G401 (cell line): ENCODE results near the gene MMP3. TPM values are rescaled to one million over a fixed set of nuclear protein-coding genes. Genes with fewer than 3 reads are reported as not detected.

Source experiments
- DNase-seq: peaks from one replicate; pipeline ENCODE4 v3.0.0-alpha.2; 2015; ENCODE audit warnings: low spot score
- in situ Hi-C: cut with HindIII; loops from 2 replicates; pipeline ENCODE4 v1.10.0; 2016; ENCODE audit warnings: low sequenced_read_pairs, mixed read lengths
- total RNA-seq: library from RNA; depleted of rRNA; stranded (reverse); fragments of >200 nt; shearing (Covaris generic); gene quantifications from 2 replicates; pipeline ENCODE4 v1.2.3, GENCODE V29; 2014

The MMP3 gene
- total RNA-seq, 1 experiment from 2014 or later: not detected

GRCh38 chr11:102836290-102836875 lies 7.0 kb downstream of the MMP3 start:
- in situ Hi-C loops: no loop called here
- no peak for DNase-seq

GRCh38 chr11:102833731-102834130 lies 9.7 kb downstream of the MMP3 start:
- DNase-seq: no peak
- in situ Hi-C loops: no loop called here

GRCh38 chr11:102832612-102833011 lies 10.8 kb downstream of the MMP3 start:
- DNase-seq: no peak
- in situ Hi-C loops: no loop called here

GRCh38 chr11:102831489-102832440 lies 11.6 kb downstream of the MMP3 start:
- in situ Hi-C loops: no loop called here
- DNase-seq: no peak

- DNase-seq: no peak
- in situ Hi-C loops: no loop called here
These were observed 12.3 kb downstream of the MMP3 start for GRCh38 chr11:102831128-102831488.

GRCh38 chr11:102830001-102830727 lies 13.2 kb downstream of the MMP3 start:
- in situ Hi-C loops: no loop called here

GRCh38 chr11:102829316-102830000 lies 14.0 kb downstream of the MMP3 start:
- no peak for DNase-seq
- in situ Hi-C loops: no loop called here

More at GRCh38 chr11:102830001-102830727, 13.2 kb downstream of the MMP3 start:
- DNase-seq: no peak

- no peak for DNase-seq
- in situ Hi-C loops: no loop called here
These were observed 18.9 kb downstream of the MMP3 start for GRCh38 chr11:102824556-102824955.

GRCh38 chr11:102819491-102819890 lies 23.9 kb downstream of the MMP3 start:
- DNase-seq: no peak
- in situ Hi-C loops: no loop called here

GRCh38 chr11:102813484-102813883 lies 29.9 kb downstream of the MMP3 start:
- no peak for DNase-seq
- in situ Hi-C loops: no loop called here

GRCh38 chr11:102812188-102812587 lies 31.2 kb downstream of the MMP3 start:
- DNase-seq: no peak
- in situ Hi-C loops: no loop called here

GRCh38 chr11:102810950-102811660 lies 32.3 kb downstream of the MMP3 start:
- in situ Hi-C loops: no loop called here
- DNase-seq: no peak

GRCh38 chr11:102809971-102810370 lies 33.4 kb downstream of the MMP3 start:
- in situ Hi-C loops: no loop called here
- no peak for DNase-seq

GRCh38 chr11:102807921-102808320 lies 35.5 kb downstream of the MMP3 start:
- DNase-seq: no peak
- in situ Hi-C loops: no loop called here

GRCh38 chr11:102806296-102806695 lies 37.1 kb downstream of the MMP3 start:
- in situ Hi-C loops: no loop called here
- no peak for DNase-seq

- in situ Hi-C loops: no loop called here
- no peak for DNase-seq
These were observed 41.1 kb downstream of the MMP3 start for GRCh38 chr11:102802341-102802740.

- no peak for DNase-seq
- in situ Hi-C loops: no loop called here
These were observed 42.6 kb downstream of the MMP3 start for GRCh38 chr11:102800767-102801166.

- no peak for DNase-seq
- in situ Hi-C loops: no loop called here
These were observed 43.6 kb downstream of the MMP3 start for GRCh38 chr11:102799681-102800340.
